ENCODE data around the gene FBXO21. TPM values are rescaled to one million over a fixed set of nuclear protein-coding genes. Genes with fewer than 3 reads are reported as not detected.

Gene FBXO21
- total and polyA plus RNA-seq, 2 experiments from 2014 or later: 46.3 to 84.2 TPM

- peaks cover 3% of the 10 kb centered on the region; the same call in 1 of the 2 replicates for H3K9me2 ChIP-seq (ENCODE audit: insufficient read depth)
- no peak overlapping the region for H2AFZ ChIP-seq
- TF ChIP-seq EZH2 (IDR thresholded peaks at IDR 0.05; ENCODE audit: low read depth, unreplicated experiment) (no peak), ZNF462 (CRISPR knock-in tag; IDR thresholded peaks at IDR 0.05) (no peak), ETS1 (IDR thresholded peaks at IDR 0.05) (no peak), CREB1 (CRISPR knock-in tag; IDR thresholded peaks at IDR 0.05; ENCODE audit: low read depth) (no peak), CTCF (conservative IDR thresholded peaks at IDR 0.05; ENCODE audit: low read depth in 2 of 2) (no peak), JUNB (IDR thresholded peaks at IDR 0.05; ENCODE audit: unreplicated experiment) (no peak), EZH2phosphoT487 (IDR thresholded peaks at IDR 0.05; ENCODE audit: unreplicated experiment) (no peak), STAT1 (IDR thresholded peaks at IDR 0.05; ENCODE audit: unreplicated experiment) (no peak), REST (IDR thresholded peaks at IDR 0.05; ENCODE audit: unreplicated experiment) (no peak), POLR2AphosphoS5 (IDR thresholded peaks at IDR 0.05; ENCODE audit: low read depth) (no peak), ZNF114 (CRISPR knock-in tag; IDR thresholded peaks at IDR 0.05) (no peak), NANOG (IDR thresholded peaks at IDR 0.05; ENCODE audit: borderline replicate concordance) (no peak), ZNF331 (CRISPR knock-in tag; IDR thresholded peaks at IDR 0.05; ENCODE audit: low read depth) (no peak)
- no peak overlapping the region for H3K27ac ChIP-seq (ENCODE audit: low read depth)
- H3K4me3 ChIP-seq: no peak overlapping the region
- DNase-seq (ENCODE audit: low spot score): no peak
- no peaks in the 10 kb centered on the region for H3K27me3 ChIP-seq (ENCODE audit: insufficient read depth)
- H4K20me1 ChIP-seq (replicated peaks; ENCODE audit: insufficient read depth): no peaks in the 10 kb centered on the region
- no peaks in the 10 kb centered on the region for H3K79me2 ChIP-seq (replicated peaks; ENCODE audit: insufficient read depth)
- no peak for ATAC-seq
- Mint-ChIP-seq H3K4me3 (no peak overlapping the region), H3K4me1 (peaks cover 19% of the 10 kb centered on the region; the same call in 2 of the 3 replicates), H3K9me3 (peaks cover 3% of the 10 kb centered on the region; the same call in 2 of the 3 replicates), H3K36me3 (ENCODE audit: low read depth) (no peaks in the 10 kb centered on the region), H3K27me3 (ENCODE audit: insufficient read depth, low read depth, poor library complexity) (no peaks in the 10 kb centered on the region), H3K27ac (no peak overlapping the region)
- no peaks in the 10 kb centered on the region for H3K36me3 ChIP-seq (ENCODE audit: insufficient read depth)
- H3K4me1 ChIP-seq (ENCODE audit: insufficient read depth): peaks cover 13% of the 10 kb centered on the region; the same call in 1 of the 2 replicates
- peaks cover 11% of the 10 kb centered on the region for H3F3A ChIP-seq (replicated peaks; ENCODE audit: low read depth)
- H3K4me2 ChIP-seq: no peak overlapping the region
These were observed 68.8 kb downstream of the FBXO21 start for GRCh38 chr12:117121441-117121840.
